Immature natural killer cell (primary cell): ENCODE measurements around the gene FAM20A. TPM values are rescaled to one million over a fixed set of nuclear protein-coding genes. Genes with fewer than 3 reads are reported as not detected.

Experiments
- DNase-seq, 3 donors: peaks; one replicate each; pipeline ENCODE4 v3.0.0; 2022; ENCODE audit warnings: mixed read lengths in 1 of 3
- H3K27ac Mint-ChIP-seq, 6 donors: one replicate each; pipeline ENCODE4 v1.8.0; 2020; ENCODE audit warnings: mixed read lengths in 6 of 6, mild to moderate bottlenecking in 5 of 6, inconsistent platforms in 4 of 6, moderate library complexity in 3 of 6
- H3K27me3 Mint-ChIP-seq, 3 donors: one replicate each; pipeline ENCODE4 v1.8.0; 2020 to 2021; ENCODE audit warnings: low read depth in 3 of 3, mild to moderate bottlenecking in 3 of 3, mixed read lengths in 3 of 3, moderate library complexity in 3 of 3, inconsistent platforms in 1 of 3
- H3K36me3 Mint-ChIP-seq, 3 donors: one replicate each; pipeline ENCODE4 v1.8.0; 2020; ENCODE audit warnings: mixed read lengths in 3 of 3, inconsistent platforms in 2 of 3, mild to moderate bottlenecking in 2 of 3
- H3K4me1 Mint-ChIP-seq, 2 donors: one replicate each; pipeline ENCODE4 v1.8.0; 2020; ENCODE audit warnings: inconsistent platforms in 2 of 2, mild to moderate bottlenecking in 2 of 2, mixed read lengths in 2 of 2, moderate library complexity in 1 of 2
- H3K4me3 Mint-ChIP-seq, 5 donors: one replicate each; pipeline ENCODE4 v1.8.0; 2020; ENCODE audit warnings: mild to moderate bottlenecking in 5 of 5, mixed read lengths in 5 of 5, inconsistent platforms in 3 of 5, moderate library complexity in 3 of 5
- H3K9me3 Mint-ChIP-seq, 6 donors: one replicate each; pipeline ENCODE4 v1.8.0; 2020; ENCODE audit warnings: mild to moderate bottlenecking in 6 of 6, mixed read lengths in 6 of 6, inconsistent platforms in 4 of 6, moderate library complexity in 3 of 6
- polyA plus RNA-seq, 3 donors: library from polyadenylated mRNA; unstranded; fragments of 300-500 nt; fragmentation: Illumina TruSeq; gene quantifications; one replicate each; pipeline ENCODE4 v1.2.3, GENCODE V29; 2021

FAM20A gene
- polyA plus RNA-seq, 3 donors from 2014 or later, result not detected

GRCh38 chr17:68603027-68603426, 1.9 kb upstream of the FAM20A start:
- Mint-ChIP-seq H3K9me3 (peaks cover 0 to 14% (median 9%) of the 10 kb centered on the region in 6 donors), H3K4me1 (peaks cover 8 to 10% of the 10 kb centered on the region in 2 donors), H3K4me3 (no peak overlapping the region), H3K27me3 (peaks cover 4 to 37% (median 16%) of the 10 kb centered on the region in 3 donors), H3K36me3 (no peaks in the 10 kb centered on the region), H3K27ac (no peak overlapping the region)
- no peak for DNase-seq

DNA sequence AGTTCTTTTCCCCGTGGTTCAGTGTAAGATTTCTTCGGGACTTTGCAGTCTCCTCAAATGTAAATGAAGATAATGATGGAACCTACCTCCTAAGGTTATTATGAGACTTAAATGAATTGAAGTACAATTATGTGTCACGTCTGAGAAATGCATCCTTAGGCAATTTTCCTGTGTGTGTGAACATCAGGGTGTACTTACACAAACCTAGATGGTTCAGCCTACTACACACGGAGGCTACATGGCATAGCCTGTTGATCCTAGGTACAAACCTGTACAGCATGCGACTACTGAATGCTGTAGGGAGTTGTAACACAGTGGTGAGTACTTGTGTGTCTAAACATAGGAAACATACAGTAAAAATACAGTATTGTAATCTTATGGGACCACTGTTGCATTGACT, 1.1 kb upstream of the FAM20A start:
- Mint-ChIP-seq H3K9me3 (peaks cover 0 to 7% (median 2%) of the 10 kb centered on the region in 6 donors), H3K36me3 (no peaks in the 10 kb centered on the region), H3K4me3 (peak overlapping the region in 4 of 5 donors; percentile 30 to 61 (median 33)), H3K27me3 (peaks cover 4 to 38% (median 16%) of the 10 kb centered on the region in 3 donors), H3K27ac (no peak overlapping the region), H3K4me1 (peaks cover 8 to 10% of the 10 kb centered on the region in 2 donors)
- no peak for DNase-seq

- H3K4me1 Mint-ChIP-seq, result peaks cover 8 to 10% of the 10 kb centered on the region in 2 donors
- peaks cover 0 to under 1% (median 0%) of the 10 kb centered on the region in 3 donors for H3K36me3 Mint-ChIP-seq
Observed at GRCh38 chr17:68601565-68602288, 560 bp upstream of the FAM20A start.

GRCh38 chr17:68600067-68600930, 868 bp downstream of the FAM20A start:
- DNase-seq, result no peak
- Mint-ChIP-seq H3K27me3 (peaks cover 4 to 40% (median 18%) of the 10 kb centered on the region in 3 donors), H3K4me1 (peaks cover 8 to 19% of the 10 kb centered on the region in 2 donors), H3K9me3 (peaks cover 0 to 2% (median 0%) of the 10 kb centered on the region in 6 donors), H3K4me3 (peak overlapping the region in 3 of 5 donors; percentile 48 to 67 (median 54)), H3K36me3 (peaks cover 0 to 3% (median 0%) of the 10 kb centered on the region in 3 donors), H3K27ac (no peak overlapping the region)

More at GRCh38 chr17:68601565-68602288, 560 bp upstream of the FAM20A start:
- H3K27ac Mint-ChIP-seq, result no peak overlapping the region
- no peak for DNase-seq
- H3K9me3 Mint-ChIP-seq, result peaks cover 0 to 2% (median 0%) of the 10 kb centered on the region in 6 donors
- peaks cover 4 to 41% (median 16%) of the 10 kb centered on the region in 3 donors for H3K27me3 Mint-ChIP-seq
- H3K4me3 Mint-ChIP-seq, result peak overlapping the region; percentile 30 to 61 (median 36)

DNA sequence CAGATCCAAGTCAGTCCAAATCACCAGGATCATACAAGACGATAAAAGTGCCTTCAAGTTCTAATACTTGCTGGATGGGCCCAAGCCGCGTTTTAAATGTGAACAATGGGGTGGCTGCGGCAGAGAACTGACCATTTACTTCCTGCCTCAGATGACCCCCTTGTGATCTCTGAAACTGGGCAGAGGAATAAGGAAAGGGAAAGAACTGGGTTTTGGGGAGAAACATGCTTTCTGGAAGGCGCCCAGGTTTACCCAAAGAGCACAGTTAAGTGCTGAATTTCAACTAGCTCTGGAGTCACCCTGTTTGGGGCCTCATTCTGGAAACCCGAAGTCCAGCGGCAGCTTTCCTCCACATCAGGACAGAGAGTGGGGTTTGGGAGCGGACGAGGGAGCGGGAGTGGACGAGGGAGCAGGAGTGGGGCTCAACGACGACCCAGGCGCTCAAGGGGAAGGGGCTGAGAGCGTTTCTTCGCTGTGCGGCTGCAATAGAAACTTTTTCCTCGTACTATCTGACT, 1.6 kb downstream of the FAM20A start:
- peaks cover 0 to 2% (median 0%) of the 10 kb centered on the region in 6 donors for H3K9me3 Mint-ChIP-seq
- H3K4me1 Mint-ChIP-seq, result peaks cover 8 to 21% of the 10 kb centered on the region in 2 donors
- peaks cover 0 to 3% (median 0%) of the 10 kb centered on the region in 3 donors for H3K36me3 Mint-ChIP-seq
- no peak overlapping the region for H3K27ac Mint-ChIP-seq
- peaks cover 4 to 37% (median 18%) of the 10 kb centered on the region in 3 donors for H3K27me3 Mint-ChIP-seq
- peak overlapping the region in 4 of 5 donors; percentile 48 to 67 (median 58) for H3K4me3 Mint-ChIP-seq
- DNase-seq, result no peak

- Mint-ChIP-seq H3K9me3 (peaks cover 0 to 2% (median 0%) of the 10 kb centered on the region in 6 donors), H3K4me3 (peak overlapping the region in 1 of 5 donors; percentile 48)
- no peak for DNase-seq
Observed at GRCh38 chr17:68599091-68599490, 2.1 kb downstream of the FAM20A start.

DNA sequence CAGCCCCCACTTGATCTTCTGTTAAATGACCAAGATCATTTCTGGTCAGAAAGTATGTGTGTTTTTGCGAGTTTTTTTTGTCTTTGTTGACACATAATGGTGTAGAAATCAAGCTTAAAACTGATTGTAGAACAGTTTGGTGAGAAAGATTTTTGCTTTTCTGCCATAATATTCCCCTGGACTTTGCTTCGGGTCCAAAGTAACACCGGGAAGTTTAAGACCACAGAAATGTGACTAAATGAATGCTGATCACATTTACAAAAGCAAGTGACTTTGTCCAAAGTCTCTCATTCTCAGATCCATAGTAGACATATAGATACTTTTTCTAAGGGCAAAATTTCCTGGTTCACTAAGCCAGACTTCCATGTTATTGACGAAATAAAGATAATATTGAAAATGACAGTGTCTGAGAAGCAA, 2.6 kb downstream of the FAM20A start:
- no peak overlapping the region for H3K4me3 Mint-ChIP-seq
- H3K9me3 Mint-ChIP-seq, result peaks cover 0 to 2% (median 0%) of the 10 kb centered on the region in 6 donors
- H3K27me3 Mint-ChIP-seq, result peaks cover 5 to 39% (median 17%) of the 10 kb centered on the region in 3 donors
- peaks cover 8 to 21% of the 10 kb centered on the region in 2 donors for H3K4me1 Mint-ChIP-seq
- peaks cover 0 to 3% (median 0%) of the 10 kb centered on the region in 3 donors for H3K36me3 Mint-ChIP-seq
- no peak overlapping the region for H3K27ac Mint-ChIP-seq
- no peak for DNase-seq

More at GRCh38 chr17:68599091-68599490, 2.1 kb downstream of the FAM20A start:
- Mint-ChIP-seq H3K36me3 (peaks cover 0 to 3% (median 0%) of the 10 kb centered on the region in 3 donors), H3K27ac (no peak overlapping the region), H3K4me1 (peaks cover 8 to 21% of the 10 kb centered on the region in 2 donors), H3K27me3 (peaks cover 4 to 37% (median 18%) of the 10 kb centered on the region in 3 donors)

DNA sequence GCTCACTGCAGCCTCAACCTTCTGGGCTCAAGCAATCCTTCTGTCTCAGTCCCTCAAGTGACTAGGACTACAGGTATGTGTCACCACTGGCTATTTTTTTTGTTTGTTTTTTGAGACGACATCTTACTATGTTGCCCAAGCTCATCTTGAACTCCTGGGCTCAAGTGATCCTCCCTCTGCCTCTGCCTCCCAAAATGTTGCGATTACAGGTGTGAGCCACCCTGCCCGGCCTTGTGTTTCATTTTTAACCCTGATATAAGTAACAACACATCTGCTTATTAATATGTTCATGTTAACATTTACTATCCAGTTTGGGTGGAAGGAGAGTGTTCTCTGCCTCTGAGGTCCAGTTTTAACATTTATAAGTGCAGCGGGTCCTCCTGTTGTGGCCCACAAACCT, 3.1 kb downstream of the FAM20A start:
- Mint-ChIP-seq H3K9me3 (peaks cover 0 to 2% (median 0%) of the 10 kb centered on the region in 6 donors), H3K27ac (no peak overlapping the region), H3K4me3 (no peak overlapping the region), H3K4me1 (peaks cover 8 to 21% of the 10 kb centered on the region in 2 donors), H3K36me3 (peaks cover 0 to 3% (median 0%) of the 10 kb centered on the region in 3 donors), H3K27me3 (peaks cover 5 to 38% (median 16%) of the 10 kb centered on the region in 3 donors)
- no peak for DNase-seq

DNA sequence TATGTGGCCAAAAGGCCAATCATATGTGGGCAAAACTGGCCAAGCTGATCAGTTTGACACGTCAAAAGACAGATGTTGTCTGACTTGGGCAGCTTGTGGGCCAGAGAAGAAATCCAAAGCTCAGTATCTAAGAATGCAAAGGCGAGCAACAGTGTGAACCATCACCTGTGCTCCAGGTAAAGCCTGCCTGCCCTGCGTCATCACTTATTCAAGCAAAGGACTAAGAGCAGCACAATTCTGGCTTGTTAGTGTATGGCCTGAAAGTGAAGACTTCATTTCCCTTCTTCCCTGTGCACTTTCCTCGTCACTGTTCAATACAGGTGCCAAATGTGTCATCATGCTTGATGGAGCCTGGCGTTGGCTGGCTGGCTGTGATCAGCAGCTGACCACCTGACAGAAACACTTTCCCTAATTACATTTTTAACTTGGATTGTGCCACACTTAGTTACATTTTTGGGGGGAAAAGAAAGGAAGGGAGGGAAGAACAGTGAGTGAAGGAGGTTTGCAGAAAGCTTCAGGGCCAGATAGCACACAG, 4.7 kb downstream of the FAM20A start:
- Mint-ChIP-seq H3K27me3 (peaks cover 1 to 31% (median 16%) of the 10 kb centered on the region in 3 donors), H3K36me3 (peaks cover 0 to 3% (median 0%) of the 10 kb centered on the region in 3 donors), H3K27ac (no peak overlapping the region), H3K4me1 (peaks cover 5 to 21% of the 10 kb centered on the region in 2 donors), H3K4me3 (no peak overlapping the region), H3K9me3 (peaks cover 0 to 2% (median 0%) of the 10 kb centered on the region in 6 donors)
- DNase-seq, result no peak

DNA sequence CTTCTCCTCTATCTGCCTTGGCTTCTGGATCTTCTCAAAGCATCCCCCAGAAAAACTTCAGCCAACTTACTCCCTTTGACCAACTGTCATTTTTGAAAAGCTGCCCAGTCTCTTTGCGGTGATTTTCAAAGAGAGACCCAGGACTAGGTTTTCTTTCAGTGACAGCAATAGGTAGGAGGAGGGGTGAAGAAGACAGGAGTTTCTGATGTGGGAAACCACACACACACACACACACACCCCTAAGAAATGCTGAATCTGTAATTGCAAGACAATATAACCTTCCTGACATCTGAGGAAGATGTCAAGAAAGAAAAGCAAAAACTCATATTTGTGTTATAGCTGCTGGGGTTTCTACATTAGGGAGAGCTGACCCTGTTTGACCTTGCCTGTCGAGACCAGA, 5.2 kb downstream of the FAM20A start:
- Mint-ChIP-seq H3K9me3 (peaks cover 0 to 2% (median 0%) of the 10 kb centered on the region in 6 donors), H3K27ac (no peak overlapping the region), H3K27me3 (peaks cover 1 to 31% (median 13%) of the 10 kb centered on the region in 3 donors), H3K36me3 (peaks cover 0 to 3% (median 0%) of the 10 kb centered on the region in 3 donors), H3K4me1 (peaks cover 5 to 21% of the 10 kb centered on the region in 2 donors), H3K4me3 (no peak overlapping the region)
- DNase-seq, result no peak

GRCh38 chr17:68595496-68595895, 5.7 kb downstream of the FAM20A start:
- Mint-ChIP-seq H3K4me1 (peaks cover 5 to 21% of the 10 kb centered on the region in 2 donors), H3K27me3 (peaks cover 1 to 31% (median 13%) of the 10 kb centered on the region in 3 donors), H3K27ac (no peak overlapping the region), H3K9me3 (peaks cover 0 to 2% (median 0%) of the 10 kb centered on the region in 6 donors), H3K4me3 (no peak overlapping the region), H3K36me3 (peaks cover 0 to 3% (median 0%) of the 10 kb centered on the region in 3 donors)
- no peak for DNase-seq

- Mint-ChIP-seq H3K9me3 (peaks cover 0 to 2% (median 0%) of the 10 kb centered on the region in 6 donors), H3K4me3 (no peak overlapping the region), H3K36me3 (peaks cover 0 to 3% (median 0%) of the 10 kb centered on the region in 3 donors), H3K27me3 (peaks cover 1 to 27% (median 13%) of the 10 kb centered on the region in 3 donors), H3K4me1 (peaks cover 3 to 17% of the 10 kb centered on the region in 2 donors), H3K27ac (no peak overlapping the region)
- DNase-seq, result no peak
Observed at GRCh38 chr17:68594552-68594951, 6.6 kb downstream of the FAM20A start.
